ENCODE results near the gene GALNT14.
A peak's percentile ranks its signal among the peaks of the same experiment; 100 is the strongest.

The GALNT14 gene

GRCh38 chr2:31151501-31151900 is 13.3 kb upstream of the GALNT14 start:
- H3K27me3 ChIP-seq (replicated peaks; ENCODE audit: insufficient read depth, low read length): no peaks in the 10 kb centered on the region
- no peak overlapping the region for H2AFZ ChIP-seq (ENCODE audit: low read length)
- H3K4me1 ChIP-seq (ENCODE audit: low read length): peaks cover 12% of the 10 kb centered on the region
- no peak overlapping the region for H3K27ac ChIP-seq (ENCODE audit: low read length)
- H3K9me3 ChIP-seq (replicated peaks; ENCODE audit: insufficient read depth, low read length): no peaks in the 10 kb centered on the region
- H3K9ac ChIP-seq (ENCODE audit: low read length): no peak overlapping the region
- no peaks in the 10 kb centered on the region for H3K9me2 ChIP-seq (replicated peaks; ENCODE audit: insufficient read depth, low read length)
- H3K4me2 ChIP-seq (ENCODE audit: low read depth, low read length): no peak overlapping the region
- no peaks in the 10 kb centered on the region for H3K79me2 ChIP-seq (ENCODE audit: low read length)
- H4K20me1 ChIP-seq (ENCODE audit: insufficient read depth, low read length): no peaks in the 10 kb centered on the region
- H3K4me3 ChIP-seq (ENCODE audit: low read length): no peak overlapping the region
- TF ChIP-seq EZH2phosphoT487 (IDR thresholded peaks at IDR 0.05; ENCODE audit: low read length) (no peak), EZH2 (optimal IDR thresholded peaks at IDR 0.05; ENCODE audit: low read depth, low read length) (no peak)
- TF ChIP-seq, protein P1, sequence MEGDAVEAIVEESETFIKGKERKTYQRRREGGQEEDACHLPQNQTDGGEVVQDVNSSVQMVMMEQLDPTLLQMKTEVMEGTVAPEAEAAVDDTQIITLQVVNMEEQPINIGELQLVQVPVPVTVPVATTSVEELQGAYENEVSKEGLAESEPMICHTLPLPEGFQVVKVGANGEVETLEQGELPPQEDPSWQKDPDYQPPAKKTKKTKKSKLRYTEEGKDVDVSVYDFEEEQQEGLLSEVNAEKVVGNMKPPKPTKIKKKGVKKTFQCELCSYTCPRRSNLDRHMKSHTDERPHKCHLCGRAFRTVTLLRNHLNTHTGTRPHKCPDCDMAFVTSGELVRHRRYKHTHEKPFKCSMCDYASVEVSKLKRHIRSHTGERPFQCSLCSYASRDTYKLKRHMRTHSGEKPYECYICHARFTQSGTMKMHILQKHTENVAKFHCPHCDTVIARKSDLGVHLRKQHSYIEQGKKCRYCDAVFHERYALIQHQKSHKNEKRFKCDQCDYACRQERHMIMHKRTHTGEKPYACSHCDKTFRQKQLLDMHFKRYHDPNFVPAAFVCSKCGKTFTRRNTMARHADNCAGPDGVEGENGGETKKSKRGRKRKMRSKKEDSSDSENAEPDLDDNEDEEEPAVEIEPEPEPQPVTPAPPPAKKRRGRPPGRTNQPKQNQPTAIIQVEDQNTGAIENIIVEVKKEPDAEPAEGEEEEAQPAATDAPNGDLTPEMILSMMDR (IDR thresholded peaks at IDR 0.05; ENCODE audit: low read length): no peak
- peaks cover 13% of the 10 kb centered on the region; the same call in 1 of the 2 replicates for H3F3A ChIP-seq (ENCODE audit: insufficient read depth, low read length)
- H3K36me3 ChIP-seq (replicated peaks; ENCODE audit: insufficient read depth, low read length): no peaks in the 10 kb centered on the region
- no peak for DNase-seq

DNA sequence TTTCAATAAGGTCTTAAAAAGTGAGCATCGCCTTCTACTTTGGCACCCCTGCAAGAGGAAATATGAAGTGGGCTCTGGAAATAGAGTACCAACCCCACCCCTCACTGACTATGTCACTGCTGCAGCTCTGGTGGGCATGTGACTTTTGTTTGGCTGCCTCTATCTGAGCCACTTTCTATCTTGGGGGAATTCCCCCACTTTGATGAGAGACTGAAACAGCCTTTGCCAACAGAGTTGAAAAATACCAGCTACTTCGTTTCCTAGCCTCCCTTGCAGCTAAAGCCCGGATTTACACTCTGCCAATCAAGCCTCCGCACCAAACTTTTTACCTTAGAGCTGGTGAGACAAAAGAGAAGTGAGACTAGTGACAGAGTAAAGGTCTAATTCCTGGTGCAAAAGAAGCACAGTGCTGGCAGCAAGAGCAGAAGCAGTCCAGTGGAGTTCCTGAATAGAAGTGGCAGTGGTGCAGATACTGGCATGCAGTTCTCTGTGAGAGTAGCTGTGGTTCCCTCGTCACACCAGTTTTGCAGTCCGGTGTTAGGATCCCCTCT is 12.0 kb upstream of the GALNT14 start:
- DNase-seq: peak; percentile 56
- H4K20me1 ChIP-seq (ENCODE audit: insufficient read depth, low read length): no peaks in the 10 kb centered on the region
- no peaks in the 10 kb centered on the region for H3K9me3 ChIP-seq (replicated peaks; ENCODE audit: insufficient read depth, low read length)
- no peaks in the 10 kb centered on the region for H3K9me2 ChIP-seq (replicated peaks; ENCODE audit: insufficient read depth, low read length)
- no peak for TF ChIP-seq EZH2phosphoT487 (IDR thresholded peaks at IDR 0.05; ENCODE audit: low read length)
- TF ChIP-seq, protein P1 (IDR thresholded peaks at IDR 0.05; ENCODE audit: low read length): no peak
- no peaks in the 10 kb centered on the region for H3K36me3 ChIP-seq (replicated peaks; ENCODE audit: insufficient read depth, low read length)
- peak overlapping the region; percentile 32 for H3K4me3 ChIP-seq (ENCODE audit: low read length)
- H3K9ac ChIP-seq (ENCODE audit: low read length): peak overlapping the region; percentile 4; the same call in 1 of the 2 replicates
- H2AFZ ChIP-seq (ENCODE audit: low read length): peak overlapping the region; percentile 55
- no peaks in the 10 kb centered on the region for H3K27me3 ChIP-seq (replicated peaks; ENCODE audit: insufficient read depth, low read length)
- H3K4me2 ChIP-seq (ENCODE audit: low read depth, low read length): peak overlapping the region; percentile 65
- H3F3A ChIP-seq (ENCODE audit: insufficient read depth, low read length): peaks cover 13% of the 10 kb centered on the region; the same call in 1 of the 2 replicates
- peaks cover 12% of the 10 kb centered on the region for H3K4me1 ChIP-seq (ENCODE audit: low read length)
- no peaks in the 10 kb centered on the region for H3K79me2 ChIP-seq (ENCODE audit: low read length)
- peak overlapping the region; percentile 50; the same call in 1 of the 2 replicates for H3K27ac ChIP-seq (ENCODE audit: low read length)

DNA sequence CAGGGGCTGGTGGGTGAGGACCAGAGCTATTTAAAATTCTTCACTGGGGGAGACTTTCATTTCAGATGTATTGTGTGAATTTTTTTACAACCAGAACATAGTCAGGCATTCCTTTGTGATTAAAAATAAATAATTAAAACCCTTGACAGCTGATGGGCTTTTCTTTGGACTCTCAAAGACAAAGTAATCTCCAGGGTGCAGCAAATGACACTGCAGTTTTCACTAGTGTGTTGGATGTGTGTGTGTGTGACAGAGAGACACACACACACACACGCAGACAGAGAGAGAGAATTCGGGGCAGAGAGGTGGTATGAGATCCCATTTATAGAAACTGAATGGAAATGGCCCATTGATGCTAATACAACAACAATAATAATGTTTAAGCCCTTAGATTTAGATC is 10.3 kb upstream of the GALNT14 start:
- no peaks in the 10 kb centered on the region for H4K20me1 ChIP-seq (ENCODE audit: insufficient read depth, low read length)
- no peak overlapping the region for H2AFZ ChIP-seq (ENCODE audit: low read length)
- TF ChIP-seq EZH2phosphoT487 (IDR thresholded peaks at IDR 0.05; ENCODE audit: low read length): no peak
- TF ChIP-seq, protein P1 (IDR thresholded peaks at IDR 0.05; ENCODE audit: low read length): no peak
- no peak for TF ChIP-seq EZH2 (optimal IDR thresholded peaks at IDR 0.05; ENCODE audit: low read depth, low read length)
- H3K36me3 ChIP-seq (replicated peaks; ENCODE audit: insufficient read depth, low read length): no peaks in the 10 kb centered on the region
- H3K79me2 ChIP-seq (ENCODE audit: low read length): no peaks in the 10 kb centered on the region
- H3K9me3 ChIP-seq (replicated peaks; ENCODE audit: insufficient read depth, low read length): no peaks in the 10 kb centered on the region
- H3K27ac ChIP-seq (ENCODE audit: low read length): no peak overlapping the region
- H3K9me2 ChIP-seq (replicated peaks; ENCODE audit: insufficient read depth, low read length): no peaks in the 10 kb centered on the region
- H3K4me1 ChIP-seq (ENCODE audit: low read length): peaks cover 12% of the 10 kb centered on the region
- H3K9ac ChIP-seq (ENCODE audit: low read length): no peak overlapping the region
- DNase-seq: no peak
- no peaks in the 10 kb centered on the region for H3K27me3 ChIP-seq (replicated peaks; ENCODE audit: insufficient read depth, low read length)
- H3K4me3 ChIP-seq (ENCODE audit: low read length): no peak overlapping the region
- no peak overlapping the region for H3K4me2 ChIP-seq (ENCODE audit: low read depth, low read length)
- H3F3A ChIP-seq (ENCODE audit: insufficient read depth, low read length): peaks cover 13% of the 10 kb centered on the region; the same call in 1 of the 2 replicates
